ENCODE results near the gene ST3GAL6. TPM values are rescaled to one million over a fixed set of nuclear protein-coding genes. Genes with fewer than 3 reads are reported as not detected.
A peak's percentile ranks its signal among the peaks of the same experiment; 100 is the strongest.

The ST3GAL6 gene
- total RNA-seq, 4 donors from 2014 or later: 7.4 to 14.5 (median 9.9) TPM

DNA sequence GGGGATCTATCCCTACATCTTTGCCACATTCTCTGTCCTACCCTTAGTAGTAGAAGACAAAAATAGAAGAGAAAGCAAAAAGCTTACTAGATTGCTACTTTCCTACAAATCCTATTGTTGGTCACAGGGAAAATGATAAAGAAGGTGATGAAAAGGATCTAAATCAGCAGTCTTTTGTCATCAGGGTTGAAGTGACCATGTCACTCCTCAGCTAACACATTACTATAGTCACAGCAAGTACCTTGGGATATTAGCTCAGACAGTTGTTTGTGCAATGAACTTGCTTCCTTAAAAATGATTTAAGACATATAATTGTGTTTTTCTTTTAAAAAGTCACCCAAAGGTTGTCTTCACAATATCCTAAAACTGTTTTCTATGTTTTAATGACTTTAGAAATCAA is 6.3 kb downstream of the ST3GAL6 start:
- no peak for TF ChIP-seq POLR2A (IDR thresholded peaks at IDR 0.05)
- TF ChIP-seq, protein P1, sequence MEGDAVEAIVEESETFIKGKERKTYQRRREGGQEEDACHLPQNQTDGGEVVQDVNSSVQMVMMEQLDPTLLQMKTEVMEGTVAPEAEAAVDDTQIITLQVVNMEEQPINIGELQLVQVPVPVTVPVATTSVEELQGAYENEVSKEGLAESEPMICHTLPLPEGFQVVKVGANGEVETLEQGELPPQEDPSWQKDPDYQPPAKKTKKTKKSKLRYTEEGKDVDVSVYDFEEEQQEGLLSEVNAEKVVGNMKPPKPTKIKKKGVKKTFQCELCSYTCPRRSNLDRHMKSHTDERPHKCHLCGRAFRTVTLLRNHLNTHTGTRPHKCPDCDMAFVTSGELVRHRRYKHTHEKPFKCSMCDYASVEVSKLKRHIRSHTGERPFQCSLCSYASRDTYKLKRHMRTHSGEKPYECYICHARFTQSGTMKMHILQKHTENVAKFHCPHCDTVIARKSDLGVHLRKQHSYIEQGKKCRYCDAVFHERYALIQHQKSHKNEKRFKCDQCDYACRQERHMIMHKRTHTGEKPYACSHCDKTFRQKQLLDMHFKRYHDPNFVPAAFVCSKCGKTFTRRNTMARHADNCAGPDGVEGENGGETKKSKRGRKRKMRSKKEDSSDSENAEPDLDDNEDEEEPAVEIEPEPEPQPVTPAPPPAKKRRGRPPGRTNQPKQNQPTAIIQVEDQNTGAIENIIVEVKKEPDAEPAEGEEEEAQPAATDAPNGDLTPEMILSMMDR (IDR thresholded peaks at IDR 0.05): no peak
- intact Hi-C loops (cut with DNase I): no loop called here
- Histone ChIP-seq H3K4me1 (peaks cover 25 to 31% of the 10 kb centered on the region in 2 donors), H3K36me3 (no peaks in the 10 kb centered on the region), H3K27ac (no peak overlapping the region), H3K27me3 (no peaks in the 10 kb centered on the region), H3K9me3 (no peaks in the 10 kb centered on the region), H3K4me3 (replicated peaks in 1 of 3) (no peak overlapping the region)
- no peak for DNase-seq

DNA sequence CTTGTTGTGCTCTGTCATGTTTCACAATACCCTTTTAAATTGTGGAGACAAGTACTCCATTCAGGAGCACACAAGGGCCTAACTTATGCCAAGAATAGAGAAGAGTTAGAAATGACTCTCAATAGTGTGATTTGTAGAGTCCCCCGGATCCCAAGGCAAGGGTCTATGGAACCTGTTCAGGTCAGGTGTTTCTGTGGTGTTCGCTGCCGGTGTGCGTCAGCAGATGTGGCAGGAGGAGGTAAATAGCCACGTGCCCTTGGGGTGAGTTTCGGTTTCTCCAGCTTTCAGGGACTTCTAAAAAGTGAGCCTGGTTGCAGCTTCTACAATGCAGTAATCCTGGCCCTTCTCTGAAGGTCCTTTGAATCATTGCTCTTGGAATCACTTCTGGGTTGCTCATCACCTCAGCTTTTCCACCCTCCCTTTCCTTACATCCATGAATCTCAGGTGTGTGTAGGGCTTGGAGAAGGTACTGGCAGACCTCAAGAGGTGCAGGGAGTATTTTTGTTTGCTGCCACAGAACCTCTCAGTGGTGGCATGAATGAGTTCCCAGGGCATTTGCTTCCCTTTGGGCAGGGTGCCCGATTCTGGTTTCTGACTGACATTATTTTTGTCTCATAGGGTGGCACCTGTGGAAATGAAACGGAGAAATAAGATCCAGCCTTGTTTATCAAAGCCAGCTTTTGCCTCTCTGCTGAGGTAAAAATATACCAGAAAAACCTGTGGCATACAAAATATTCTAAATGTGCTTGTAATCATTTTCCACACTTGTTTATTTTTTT is 7.3 kb downstream of the ST3GAL6 start:
- no peaks in the 10 kb centered on the region for H3K36me3 ChIP-seq
- H3K4me1 ChIP-seq: peaks cover 15 to 21% of the 10 kb centered on the region in 2 donors
- TF ChIP-seq, protein P1 (IDR thresholded peaks at IDR 0.05): no peak
- TF ChIP-seq POLR2A (IDR thresholded peaks at IDR 0.05): no peak
- H3K4me3 ChIP-seq (replicated peaks in 1 of 3): no peak overlapping the region
- intact Hi-C loops (cut with DNase I): no loop called here
- H3K27ac ChIP-seq: peak overlapping the region in 2 of 3 donors; percentile 56 to 74
- no peaks in the 10 kb centered on the region for H3K9me3 ChIP-seq
- 51 to 66% methylated on average over 8 of the region's 8 CpGs for WGBS, 2 donors
- H3K27me3 ChIP-seq: no peaks in the 10 kb centered on the region
- peak; percentile 40 to 61 for DNase-seq

DNA sequence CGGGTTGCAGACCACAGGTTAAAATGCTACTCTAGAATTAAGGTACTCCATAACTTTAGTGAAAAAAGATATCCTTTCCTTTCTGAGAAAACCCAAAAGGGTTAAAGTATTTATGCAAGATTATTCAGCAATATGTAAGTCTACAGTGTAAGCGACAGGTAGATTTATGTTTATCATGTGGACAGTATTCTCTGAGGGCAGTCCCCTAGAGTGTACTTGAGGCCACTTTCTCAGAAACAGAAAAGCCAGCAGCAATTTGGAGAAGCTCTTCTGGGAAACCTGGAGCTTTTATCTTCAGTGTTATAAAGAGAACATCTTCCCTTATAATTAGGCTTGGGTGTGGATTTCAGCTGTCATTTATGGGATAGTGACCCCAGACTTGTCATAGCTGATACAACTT is 8.9 kb downstream of the ST3GAL6 start:
- no peak for TF ChIP-seq POLR2A (IDR thresholded peaks at IDR 0.05)
- TF ChIP-seq, protein P1 (IDR thresholded peaks at IDR 0.05): no peak
- WGBS, 2 donors: 95 to 97% methylated on average over 2 of the region's 2 CpGs

DNA sequence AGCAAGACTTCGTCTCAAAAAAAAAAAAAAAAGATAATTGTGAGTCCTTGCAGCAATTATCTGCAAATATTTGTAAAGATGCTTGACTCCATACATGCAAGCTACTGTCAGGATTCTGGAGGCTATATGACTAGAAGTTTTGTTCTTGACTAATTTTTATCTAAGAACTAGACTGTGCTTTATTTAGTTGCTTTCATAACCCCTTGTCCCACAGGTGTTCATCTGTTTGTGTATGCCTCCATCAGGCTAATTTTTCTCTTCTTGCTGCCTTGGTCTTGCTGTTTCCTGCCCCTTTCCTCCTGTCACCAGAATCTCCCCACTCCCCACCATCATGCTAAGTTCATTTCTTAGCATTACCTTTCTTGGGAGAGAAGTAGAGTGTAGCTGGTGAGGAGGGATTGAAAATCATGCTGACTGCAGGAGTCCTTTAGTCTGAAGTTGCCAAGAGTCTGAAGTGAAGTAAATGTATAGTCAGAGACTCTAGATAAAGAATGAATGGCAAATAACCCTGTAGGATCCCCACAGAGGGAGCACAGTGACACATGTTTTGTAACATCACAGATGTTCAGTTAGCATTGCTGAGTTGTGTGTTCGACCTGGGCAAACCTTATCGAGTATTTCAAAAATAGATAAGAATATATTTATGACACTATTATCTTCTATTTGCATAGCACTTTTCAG is 12.5 kb downstream of the ST3GAL6 start:
- H3K27me3 ChIP-seq: no peaks in the 10 kb centered on the region
- no peak overlapping the region for H3K27ac ChIP-seq
- TF ChIP-seq, protein P1 (IDR thresholded peaks at IDR 0.05): no peak
- no peak for TF ChIP-seq POLR2A (IDR thresholded peaks at IDR 0.05)
- H3K4me1 ChIP-seq: peaks cover 4 to 5% of the 10 kb centered on the region in 2 donors
- no peak overlapping the region for H3K4me3 ChIP-seq (replicated peaks in 1 of 3)
- no peaks in the 10 kb centered on the region for H3K9me3 ChIP-seq
- 96% methylated on average over 3 of the region's 3 CpGs for WGBS, 2 donors
- DNase-seq: no peak
- H3K36me3 ChIP-seq: no peaks in the 10 kb centered on the region
- intact Hi-C loops (cut with DNase I): no loop called here

More for the DNA sequence above, 8.9 kb downstream of the ST3GAL6 start:
- Histone ChIP-seq H3K9me3 (no peaks in the 10 kb centered on the region), H3K4me1 (peaks cover 12 to 16% of the 10 kb centered on the region in 2 donors), H3K27ac (no peak overlapping the region), H3K36me3 (no peaks in the 10 kb centered on the region), H3K27me3 (no peaks in the 10 kb centered on the region), H3K4me3 (replicated peaks in 1 of 3) (no peak overlapping the region)
- no peak for DNase-seq
- intact Hi-C loops (cut with DNase I): no loop called here

DNA sequence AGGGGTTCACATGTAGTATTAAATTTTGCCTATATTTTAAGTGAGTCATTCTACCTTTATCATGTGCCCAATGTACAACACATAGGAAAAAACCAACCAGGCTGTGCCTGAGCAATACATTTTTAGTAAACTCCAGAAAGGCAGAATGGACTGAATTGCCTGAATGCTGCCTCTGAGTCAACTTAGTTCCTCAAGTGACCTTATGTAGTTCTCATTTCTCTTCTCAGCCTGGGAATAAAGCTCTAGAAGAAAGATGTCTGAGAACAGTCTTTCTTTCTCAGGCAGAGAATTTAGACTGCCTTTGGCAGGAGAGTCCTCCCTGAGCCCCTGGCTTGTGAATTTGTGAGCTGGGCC is 13.0 kb downstream of the ST3GAL6 start:
- no peaks in the 10 kb centered on the region for H3K36me3 ChIP-seq
- H3K4me3 ChIP-seq (replicated peaks in 1 of 3): no peak overlapping the region
- intact Hi-C loops (cut with DNase I): no loop called here
- DNase-seq: no peak
- no peak for TF ChIP-seq POLR2A (IDR thresholded peaks at IDR 0.05)
- TF ChIP-seq, protein P1 (IDR thresholded peaks at IDR 0.05): no peak
- no peaks in the 10 kb centered on the region for H3K9me3 ChIP-seq
- H3K27me3 ChIP-seq: no peaks in the 10 kb centered on the region
- H3K27ac ChIP-seq: no peak overlapping the region
- peaks cover 0 to under 1% of the 10 kb centered on the region in 2 donors for H3K4me1 ChIP-seq

All from thyroid gland (tissue), 4 donors.